ENCODE results near the gene DNAH11.

GRCh38 chr7:21934808-21935207 is 392.0 kb downstream of the DNAH11 start:
- TF ChIP-seq CTCF (IDR thresholded peaks at IDR 0.05): no peak
- TF ChIP-seq POLR2A (IDR thresholded peaks at IDR 0.05): no peak
- TF ChIP-seq POLR2AphosphoS5 (IDR thresholded peaks at IDR 0.05): no peak
